ENCODE results near the gene HAPLN3. TPM values are rescaled to one million over a fixed set of nuclear protein-coding genes. Genes with fewer than 3 reads are reported as not detected.

Gene HAPLN3
- total RNA-seq, 4 donors from 2014 or later, result 3.9 to 18.8 (median 8.9) TPM

DNA sequence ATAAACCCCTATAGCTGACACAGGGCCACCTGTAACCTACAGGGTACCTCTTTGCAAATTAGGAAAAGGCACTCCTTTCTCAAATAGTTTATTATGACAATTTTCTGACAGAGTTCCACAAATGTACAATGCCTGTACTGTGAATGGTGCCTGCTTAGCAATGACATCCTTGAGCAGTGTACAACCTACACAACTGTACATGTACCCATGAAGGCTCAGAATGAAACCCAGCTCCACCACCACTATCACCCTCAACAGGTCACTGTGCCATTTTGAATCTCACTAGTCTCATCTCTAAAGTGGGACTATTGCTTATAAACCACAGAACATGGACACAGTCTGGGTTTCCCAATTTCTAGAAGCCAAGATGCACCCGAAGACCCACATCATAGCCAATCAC lies 10.8 kb upstream of the HAPLN3 start:
- TF ChIP-seq CTCF (IDR thresholded peaks at IDR 0.05; ENCODE audit: low read depth), result no peak

GRCh38 chr15:88905576-88905975 lies 10.2 kb upstream of the HAPLN3 start:
- no peak for TF ChIP-seq CTCF (IDR thresholded peaks at IDR 0.05; ENCODE audit: low read depth)

GRCh38 chr15:88904624-88905327 lies 9.4 kb upstream of the HAPLN3 start:
- TF ChIP-seq CTCF (IDR thresholded peaks at IDR 0.05; ENCODE audit: low read depth), result no peak

DNA sequence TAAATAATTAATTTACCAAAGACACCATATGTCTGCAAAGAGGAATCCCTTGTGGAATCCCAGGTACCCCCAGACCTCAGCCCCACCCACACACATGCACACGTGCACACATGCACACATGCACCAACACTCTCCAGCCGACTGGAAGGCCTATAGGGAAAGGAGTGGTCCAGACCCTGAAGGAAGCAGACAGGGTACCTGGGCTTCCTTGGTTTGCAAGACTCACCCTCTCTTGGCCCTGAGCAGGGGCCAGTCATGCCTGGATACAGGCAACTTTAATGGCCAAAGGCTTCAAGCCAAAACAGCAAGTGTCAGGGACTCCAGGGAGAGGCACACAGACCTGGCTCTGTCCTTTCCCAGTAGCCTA lies 8.9 kb upstream of the HAPLN3 start:
- TF ChIP-seq CTCF (IDR thresholded peaks at IDR 0.05; ENCODE audit: low read depth), result no peak

DNA sequence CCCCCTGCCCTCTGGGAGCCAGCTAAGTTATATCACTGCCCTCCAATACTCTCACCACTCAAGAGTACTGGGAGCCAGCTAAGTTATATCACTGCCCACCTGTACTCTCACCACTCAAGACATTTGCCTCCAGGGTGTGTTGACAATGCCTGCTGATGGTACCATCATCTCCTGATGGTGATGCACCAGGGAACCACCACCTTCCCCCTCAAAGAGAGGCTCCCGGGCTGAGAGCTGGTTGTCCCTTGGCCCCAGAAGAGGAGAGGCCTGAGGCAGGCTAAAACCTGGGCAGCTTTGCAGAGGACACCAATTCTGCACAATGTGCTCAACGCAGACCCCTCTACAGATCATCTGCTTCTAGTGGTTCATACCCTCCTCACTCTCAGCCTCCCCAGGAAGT lies 7.5 kb upstream of the HAPLN3 start:
- no peak for TF ChIP-seq CTCF (IDR thresholded peaks at IDR 0.05; ENCODE audit: low read depth)

GRCh38 chr15:88902221-88902835 lies 7.0 kb upstream of the HAPLN3 start:
- TF ChIP-seq CTCF (IDR thresholded peaks at IDR 0.05; ENCODE audit: low read depth), result no peak

- TF ChIP-seq CTCF (IDR thresholded peaks at IDR 0.05; ENCODE audit: low read depth), result no peak
Measured at GRCh38 chr15:88901508-88902220, 6.3 kb upstream of the HAPLN3 start.

Data from subcutaneous adipose tissue (tissue), 4 donors.